GM12865 (cell line): ENCODE results near the gene TRIM62.

Source experiments
- DNase-seq: peaks from one replicate; pipeline ENCODE4 v3.0.0; 2010; ENCODE audit warnings: low read depth
- H3K4me3 ChIP-seq: 2 replicates; pipeline ENCODE4 v1.5.1; 2011; ENCODE audit warnings: mild to moderate bottlenecking, low read depth, low read length, control low read depth
- CTCF ChIP-seq: IDR thresholded peaks from 2 replicates; pipeline ENCODE4 v1.5.1; 2011; ENCODE audit warnings: low read length, control low read depth, low read depth, inconsistent platforms; ENCODE audit not compliant: insufficient read depth; ENCODE audit errors: missing control alignments

The TRIM62 gene

GRCh38 chr1:33120436-33121231, 61.2 kb downstream of the TRIM62 start:
- no peak for DNase-seq
- TF ChIP-seq CTCF: no peak
- H3K4me3 ChIP-seq: no peak overlapping the region

- no peak overlapping the region for H3K4me3 ChIP-seq
- peak; percentile 27 for DNase-seq
Observed at GRCh38 chr1:33119532-33120217, 62.2 kb downstream of the TRIM62 start.

GRCh38 chr1:33119050-33119449, 62.8 kb downstream of the TRIM62 start:
- TF ChIP-seq CTCF: no peak
- no peak overlapping the region for H3K4me3 ChIP-seq
- DNase-seq: no peak

More at GRCh38 chr1:33119532-33120217, 62.2 kb downstream of the TRIM62 start:
- peak; percentile 9 for TF ChIP-seq CTCF

GRCh38 chr1:33118274-33118673, 63.6 kb downstream of the TRIM62 start:
- DNase-seq: no peak
- no peak overlapping the region for H3K4me3 ChIP-seq
- TF ChIP-seq CTCF: no peak

GRCh38 chr1:33117440-33118085, 64.3 kb downstream of the TRIM62 start:
- TF ChIP-seq CTCF: no peak
- no peak overlapping the region for H3K4me3 ChIP-seq
- no peak for DNase-seq

GRCh38 chr1:33111965-33112364, 69.9 kb downstream of the TRIM62 start:
- DNase-seq: peak; percentile 28
- TF ChIP-seq CTCF: peak; percentile 17
- no peak overlapping the region for H3K4me3 ChIP-seq
